Psoas muscle (tissue), 8 donors: ENCODE results near the gene FREM3. TPM values are rescaled to one million over a fixed set of nuclear protein-coding genes. Genes with fewer than 3 reads are reported as not detected.
A peak's percentile ranks its signal among the peaks of the same experiment; 100 is the strongest.
"Not testable (repeated sequence)": the region's sequence is repeated elsewhere in the genome, so short reads cannot be mapped to it uniquely, and the experiment has no call there.

Source experiments
- ATAC-seq, 4 donors: fragments of 200-7000 bp; cut with Tn5 transposase; one replicate each; pipeline ENCODE4 v1.9.1; 2020; ENCODE audit warnings: moderate library complexity in 3 of 4, mild to moderate bottlenecking in 2 of 4
- DNase-seq, 2 donors: peaks; one replicate each; pipeline ENCODE4 v3.0.0-alpha.2; 2020
- H3K27ac ChIP-seq: fragments of 200-600 bp; one replicate; pipeline ENCODE4 v1.8.0; 2022
- H3K27me3 ChIP-seq, 3 donors: fragments of 200-600 bp in 1 of 3; one replicate each; pipeline versions ENCODE4 v1.6.1 to v1.8.0; 2013 to 2022; ENCODE audit warnings: low read length in 2 of 3, mild to moderate bottlenecking in 2 of 3, moderate library complexity in 1 of 3; ENCODE audit not compliant: insufficient read depth in 3 of 3
- H3K36me3 ChIP-seq, 2 donors: fragments of 200-600 bp in 1 of 2; one replicate each; pipeline versions ENCODE4 v1.6.1 to v1.8.0; 2013 to 2022; ENCODE audit warnings: low read depth in 1 of 2, mild to moderate bottlenecking in 1 of 2, moderate library complexity in 1 of 2; ENCODE audit not compliant: insufficient read depth in 1 of 2
- H3K4me1 ChIP-seq: fragments of 200-600 bp; one replicate; pipeline ENCODE4 v1.8.0; 2022
- H3K4me3 ChIP-seq: fragments of 200-600 bp; one replicate; pipeline ENCODE4 v1.8.0; 2022; ENCODE audit warnings: mild to moderate bottlenecking
- H3K9me3 ChIP-seq: fragments of 200-600 bp; one replicate; pipeline ENCODE4 v1.8.0; 2022
- CTCF ChIP-seq: fragments of 200-600 bp; IDR thresholded peaks from one replicate; pipeline ENCODE4 v1.8.0; 2022; ENCODE audit warnings: antibody characterized with exemption
- WGBS, 3 donors: extraction: QIAGEN DNeasy Blood & Tissue Kit; methylation state at CpG; one replicate each; pipeline versions ENCODE4 v1.1.6 to v1.1.7; 2013; 5-methylcytosine and 5-hydroxymethylcytosine counted together
- intact Hi-C, 2 donors: fragments of 100-400 bp; cut with DNase I; formaldehyde crosslinking; loops; one replicate each; pipeline versions ENCODE4 v1.11.0 to v1.14.2; 2022
- polyA plus RNA-seq, 3 donors: library from polyadenylated mRNA; stranded (reverse); fragments of 200-250 nt; gene quantifications; one replicate each; pipeline ENCODE4 v1.2.3, GENCODE V29; 2013
- total RNA-seq, 4 donors: library from RNA; stranded (reverse); fragmentation: NEBNext Ultra II Directional in 2 of 4; extraction: Animal tissue kit (Norgen Biotek cat#: 25700) in 2 of 4; gene quantifications; one replicate each; pipeline versions ENCODE4 v1.2.1 to v1.2.4, GENCODE V29; 2021 to 2023
- donor health status: healthy with polysubstance abuse.
- donor health status: DM: no; HTN: no; CAD: no; lungs with moderate emphysema.
- donor health status: Bipolar disorder and iron deficiency.
- donor health status: healthy.
- donor health status: DM: yes; HTN: yes; CAD: no.
- donor health status: DM: no; HTN: no; CAD: no.
- donor health status: DM: no; HTN: no; CAD: no.
- donor health status: DM: yes; HTN: yes; CAD: no.

Gene FREM3
- total and polyA plus RNA-seq, 7 donors: 0.01 TPM; not detected in 6

GRCh38 chr4:143700046-143700415 lies 444 bp downstream of the FREM3 start:
- ATAC-seq (peak; percentile 21 to 80 (median 56)), DNase-seq (peak; percentile 20 to 59)
- 1% methylated on average over 26 to 34 of the region's 34 CpGs for WGBS, 3 donors
- peaks cover 4 to 41% (median 17%) of the 10 kb centered on the region in 3 donors for H3K27me3 ChIP-seq
- no peaks in the 10 kb centered on the region for H3K9me3 ChIP-seq
- peaks cover 14% of the 10 kb centered on the region for H3K4me1 ChIP-seq
- intact Hi-C loops: no loop called here
- H3K4me3 ChIP-seq: peak overlapping the region; percentile 59
- H3K27ac ChIP-seq: no peak overlapping the region
- TF ChIP-seq CTCF: no peak
- no peaks in the 10 kb centered on the region for H3K36me3 ChIP-seq

- Histone ChIP-seq H3K27me3 (peaks cover 4 to 41% (median 17%) of the 10 kb centered on the region in 3 donors), H3K4me1 (peaks cover 14% of the 10 kb centered on the region)
Measured at GRCh38 chr4:143699331-143700045, 987 bp downstream of the FREM3 start.

GRCh38 chr4:143693856-143694255 lies 6.6 kb downstream of the FREM3 start:
- Histone ChIP-seq H3K9me3 (no peaks in the 10 kb centered on the region), H3K4me3 (no peak overlapping the region), H3K27me3 (peaks cover 0 to 11% (median 9%) of the 10 kb centered on the region in 3 donors), H3K27ac (no peak overlapping the region), H3K4me1 (no peaks in the 10 kb centered on the region), H3K36me3 (no peaks in the 10 kb centered on the region)
- intact Hi-C loops: no loop called here
- 82 to 85% (median 83%) methylated on average over 4 of the region's 4 CpGs for WGBS, 3 donors
- DNase-seq: no peak
- ATAC-seq: no peak
- TF ChIP-seq CTCF: no peak

More at GRCh38 chr4:143699331-143700045, 987 bp downstream of the FREM3 start:
- TF ChIP-seq CTCF: no peak
- Histone ChIP-seq H3K36me3 (no peaks in the 10 kb centered on the region), H3K4me3 (peak overlapping the region; percentile 59), H3K9me3 (no peaks in the 10 kb centered on the region), H3K27ac (no peak overlapping the region)
- intact Hi-C loops: no loop called here
- peak in 1 of 4 donors; percentile 23 for ATAC-seq
- peak in 1 of 2 donors; percentile 25 for DNase-seq
- 40 to 47% (median 46%) methylated on average over 40 of the region's 40 CpGs for WGBS, 3 donors

DNA sequence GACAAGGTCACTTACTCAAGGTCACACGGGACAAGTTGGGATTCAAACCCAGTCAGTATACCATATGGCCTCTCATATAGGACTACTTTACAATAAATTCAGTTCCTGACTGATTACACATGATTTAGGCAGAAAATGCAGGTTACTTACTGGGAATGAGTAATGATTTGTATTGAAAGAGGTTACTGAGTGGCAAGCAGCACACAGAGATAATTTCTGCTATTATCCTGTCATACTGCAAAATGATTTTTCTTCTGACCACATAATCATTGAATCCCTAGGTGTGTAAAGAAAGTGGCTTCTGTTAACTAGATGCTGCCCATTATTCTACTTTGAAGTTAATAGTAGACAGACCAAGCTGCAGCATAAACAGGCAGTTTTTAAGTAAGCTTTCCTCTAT lies 8.2 kb downstream of the FREM3 start:
- H3K27me3 ChIP-seq: peaks cover 0 to 2% (median 0%) of the 10 kb centered on the region in 3 donors
- H3K27ac ChIP-seq: no peak overlapping the region
- H3K4me1 ChIP-seq: no peaks in the 10 kb centered on the region
- DNase-seq (no peak), ATAC-seq (no peak)
- H3K36me3 ChIP-seq: no peaks in the 10 kb centered on the region
- no peaks in the 10 kb centered on the region for H3K9me3 ChIP-seq
- H3K4me3 ChIP-seq: no peak overlapping the region
- 79 to 89% (median 89%) methylated on average over 1 of the region's 1 CpG for WGBS, 3 donors
- intact Hi-C loops: no loop called here
- no peak for TF ChIP-seq CTCF

GRCh38 chr4:143679434-143679833 lies 21.0 kb downstream of the FREM3 start:
- no peak for TF ChIP-seq CTCF
- H3K36me3 ChIP-seq: no peaks in the 10 kb centered on the region
- DNase-seq (no peak), ATAC-seq (no peak)
- WGBS, 3 donors: 85 to 91% (median 91%) methylated on average over 2 of the region's 2 CpGs
- intact Hi-C loops: no loop called here
- no peak overlapping the region for H3K27ac ChIP-seq
- no peaks in the 10 kb centered on the region for H3K9me3 ChIP-seq
- H3K4me3 ChIP-seq: no peak overlapping the region
- no peaks in the 10 kb centered on the region for H3K4me1 ChIP-seq
- H3K27me3 ChIP-seq: no peaks in the 10 kb centered on the region

DNA sequence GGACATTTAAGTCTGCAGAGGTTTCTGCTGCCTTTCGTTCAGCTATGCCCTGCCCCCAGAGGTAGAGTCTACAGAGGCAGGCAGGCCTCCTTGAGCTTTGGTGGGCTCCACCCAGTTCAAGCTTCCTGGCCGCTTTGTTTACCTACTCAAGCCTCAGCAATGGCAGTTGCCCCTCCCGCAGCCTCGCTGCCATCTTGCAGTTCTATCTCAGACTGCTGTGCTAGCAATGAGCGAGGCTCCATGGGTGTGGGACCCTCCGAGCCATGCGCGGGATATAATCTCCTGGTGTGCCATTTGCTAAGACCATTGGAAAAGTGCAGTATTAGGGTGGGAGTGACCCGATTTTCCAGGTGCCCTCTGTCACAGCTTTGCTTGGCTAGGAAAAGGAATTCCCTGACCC lies 26.8 kb downstream of the FREM3 start:
- H3K9me3 ChIP-seq, DNase-seq, H3K4me3 ChIP-seq, H3K36me3 ChIP-seq, H3K4me1 ChIP-seq, ATAC-seq, H3K27ac ChIP-seq, H3K27me3 ChIP-seq, intact Hi-C loops: not testable (repeated sequence)
- 94 to 97% (median 95%) methylated on average over 8 to 9 of the region's 9 CpGs for WGBS, 3 donors
